Fibroblast of mammary gland (primary cell): ENCODE measurements around the gene POLD2.

ENCODE experiments used
- DNase-seq: peaks from one replicate; pipeline ENCODE4 v3.0.0-alpha.2; 2010; ENCODE audit warnings: low read depth
- H3K4me3 ChIP-seq: 2 replicates; pipeline ENCODE4 v1.5.1; 2011; ENCODE audit warnings: low read depth, mild to moderate bottlenecking, low read length, moderate library complexity; ENCODE audit not compliant: control insufficient read depth
- TF ChIP-seq, protein P1 (sequence below): conservative IDR thresholded peaks from 2 replicates; pipeline ENCODE4 v1.5.1; 2011; ENCODE audit warnings: low read depth, low read length, inconsistent platforms; ENCODE audit not compliant: control insufficient read depth, insufficient read depth

The POLD2 gene

GRCh38 chr7:44074349-44074695 is 49.0 kb downstream of the POLD2 start:
- H3K4me3 ChIP-seq, result no peak overlapping the region
- TF ChIP-seq, protein P1, sequence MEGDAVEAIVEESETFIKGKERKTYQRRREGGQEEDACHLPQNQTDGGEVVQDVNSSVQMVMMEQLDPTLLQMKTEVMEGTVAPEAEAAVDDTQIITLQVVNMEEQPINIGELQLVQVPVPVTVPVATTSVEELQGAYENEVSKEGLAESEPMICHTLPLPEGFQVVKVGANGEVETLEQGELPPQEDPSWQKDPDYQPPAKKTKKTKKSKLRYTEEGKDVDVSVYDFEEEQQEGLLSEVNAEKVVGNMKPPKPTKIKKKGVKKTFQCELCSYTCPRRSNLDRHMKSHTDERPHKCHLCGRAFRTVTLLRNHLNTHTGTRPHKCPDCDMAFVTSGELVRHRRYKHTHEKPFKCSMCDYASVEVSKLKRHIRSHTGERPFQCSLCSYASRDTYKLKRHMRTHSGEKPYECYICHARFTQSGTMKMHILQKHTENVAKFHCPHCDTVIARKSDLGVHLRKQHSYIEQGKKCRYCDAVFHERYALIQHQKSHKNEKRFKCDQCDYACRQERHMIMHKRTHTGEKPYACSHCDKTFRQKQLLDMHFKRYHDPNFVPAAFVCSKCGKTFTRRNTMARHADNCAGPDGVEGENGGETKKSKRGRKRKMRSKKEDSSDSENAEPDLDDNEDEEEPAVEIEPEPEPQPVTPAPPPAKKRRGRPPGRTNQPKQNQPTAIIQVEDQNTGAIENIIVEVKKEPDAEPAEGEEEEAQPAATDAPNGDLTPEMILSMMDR, result no peak
- no peak for DNase-seq

DNA sequence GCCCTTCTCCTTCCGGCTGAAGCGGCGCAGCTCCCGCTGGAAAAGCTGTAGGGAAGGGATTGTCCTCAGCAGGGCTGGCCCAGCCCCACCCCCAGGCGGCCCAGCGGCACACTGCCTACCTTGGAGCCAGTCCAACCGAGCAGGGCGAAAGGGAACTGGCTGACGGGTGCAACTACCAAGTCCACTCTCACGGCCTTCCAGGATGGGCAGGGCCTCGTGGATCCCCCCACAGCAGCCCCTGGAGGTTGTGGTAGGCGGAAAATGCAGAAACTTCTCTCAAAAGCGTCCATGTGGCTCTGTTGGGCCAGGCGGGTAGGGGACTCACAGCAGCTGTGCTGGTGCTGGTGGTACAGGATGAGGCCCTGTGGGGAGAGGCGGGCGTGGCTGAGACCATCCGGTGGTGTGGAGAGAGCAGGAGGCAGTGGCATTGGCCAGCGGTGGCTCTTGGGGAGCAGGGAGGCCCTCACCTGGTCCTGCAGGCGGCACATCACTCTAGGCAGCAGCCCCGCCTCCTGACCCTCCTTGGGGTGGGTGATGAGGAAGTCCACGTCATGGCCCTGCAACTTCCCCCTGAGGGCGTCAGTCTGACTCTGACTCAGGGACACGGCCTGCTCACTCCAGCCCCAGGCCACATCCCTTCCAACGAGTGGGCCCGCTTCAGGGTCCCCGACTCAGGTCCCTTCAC is 49.5 kb downstream of the POLD2 start:
- TF ChIP-seq, protein P1, result no peak
- no peak overlapping the region for H3K4me3 ChIP-seq
- peak; percentile 71 for DNase-seq

GRCh38 chr7:44072364-44073231 is 50.8 kb downstream of the POLD2 start:
- H3K4me3 ChIP-seq, result no peak overlapping the region
- peak; percentile 91 for DNase-seq
- TF ChIP-seq, protein P1, result peak; percentile 92

DNA sequence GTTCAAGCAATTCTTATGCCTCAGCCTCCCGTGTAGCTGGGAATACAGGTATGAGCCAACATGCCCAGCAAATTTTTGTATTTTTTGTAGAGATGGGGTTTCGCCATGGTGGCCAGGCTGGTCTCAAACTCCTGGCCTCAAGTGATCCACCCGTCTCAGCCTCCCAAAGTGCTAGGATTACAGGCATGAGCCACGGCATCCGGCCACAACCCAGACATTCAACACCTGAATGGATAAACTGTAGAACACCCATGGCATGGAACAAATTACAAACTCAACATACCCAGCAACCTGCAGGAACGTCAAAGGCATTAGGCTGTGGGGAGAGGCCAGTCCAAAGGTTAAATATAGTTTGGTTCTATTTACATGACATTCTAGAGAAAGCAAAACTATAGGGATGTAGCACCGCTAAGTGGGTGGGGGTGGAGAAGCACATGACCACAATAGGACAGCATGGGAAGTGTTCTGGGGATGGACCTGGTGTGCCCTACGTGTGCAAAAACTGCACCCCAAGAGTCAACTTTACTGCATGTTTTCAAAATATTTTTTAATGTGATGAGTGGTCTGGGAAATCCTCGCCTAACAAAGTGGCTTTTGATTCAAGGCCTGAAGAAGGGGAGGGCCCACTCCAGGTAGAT is 51.5 kb downstream of the POLD2 start:
- DNase-seq, result no peak
- TF ChIP-seq, protein P1, result no peak

GRCh38 chr7:44068054-44068453 is 55.3 kb downstream of the POLD2 start:
- no peak for DNase-seq
- no peak overlapping the region for H3K4me3 ChIP-seq
- TF ChIP-seq, protein P1, result no peak

More for the DNA sequence above, 51.5 kb downstream of the POLD2 start:
- no peak overlapping the region for H3K4me3 ChIP-seq

GRCh38 chr7:44067064-44067951 is 56.0 kb downstream of the POLD2 start:
- TF ChIP-seq, protein P1, result no peak
- DNase-seq, result no peak
- no peak overlapping the region for H3K4me3 ChIP-seq
